Measurements from ENCODE around the gene CTF1.

Gene CTF1

GRCh38 chr16:30914830-30915229 lies 18.4 kb downstream of the CTF1 start:
- ChIA-PET POLR2A (no interaction called here), CTCF (interaction anchor here (7.6 kb wide), 1 partner anchor 13 kb away, joined by 41 read pairs; no protein-coding TSS in a partner anchor)
- no peak overlapping the region for H3K4me3 ChIP-seq (ENCODE audit: low read depth, low read length)
- no peak for TF ChIP-seq CTCF (IDR thresholded peaks at IDR 0.05; ENCODE audit: insufficient read depth, low read length, missing control alignments)
- DNase-seq (ENCODE audit: low read depth, low spot score), result no peak

GRCh38 chr16:30918614-30919013 lies 22.2 kb downstream of the CTF1 start:
- CTCF ChIA-PET, result interaction anchor here (1.3 to 5.8 kb wide), 3 partner anchors 12 to 74 kb away, joined by 5 to 77 read pairs (median 6); no protein-coding TSS in a partner anchor
- POLR2A ChIA-PET, result no interaction called here
- TF ChIP-seq CTCF (IDR thresholded peaks at IDR 0.05; ENCODE audit: insufficient read depth, low read length, missing control alignments), result no peak
- DNase-seq (ENCODE audit: low read depth, low spot score), result no peak
- no peak overlapping the region for H3K4me3 ChIP-seq (ENCODE audit: low read depth, low read length)

- POLR2A ChIA-PET, result no interaction called here
- no peak overlapping the region for H3K4me3 ChIP-seq (ENCODE audit: low read depth, low read length)
- no peak for DNase-seq (ENCODE audit: low read depth, low spot score)
- CTCF ChIA-PET, result interaction anchor here (1.3 to 5.8 kb wide), 3 partner anchors 32 to 116 kb away, joined by 3 to 77 read pairs (median 5); no protein-coding TSS in a partner anchor
- TF ChIP-seq CTCF (IDR thresholded peaks at IDR 0.05; ENCODE audit: insufficient read depth, low read length, missing control alignments), result no peak
Observed at GRCh38 chr16:30920891-30921290, 24.5 kb downstream of the CTF1 start.

- POLR2A ChIA-PET, result interaction anchor here (0.6 kb wide), 1 partner anchor 160 kb away, joined by 3 read pairs; no protein-coding TSS in a partner anchor
- no peak for DNase-seq (ENCODE audit: low read depth, low spot score)
- CTCF ChIA-PET, result interaction anchor here (1.5 to 5.8 kb wide), 2 partner anchors 32 to 77 kb away, joined by 3 to 77 read pairs; no protein-coding TSS in a partner anchor
Observed at GRCh38 chr16:30921459-30921747, 25.0 kb downstream of the CTF1 start.

GRCh38 chr16:30921748-30922419 lies 25.5 kb downstream of the CTF1 start:
- peak; percentile 45 for DNase-seq (ENCODE audit: low read depth, low spot score)
- ChIA-PET POLR2A (interaction anchor here (0.5 to 0.6 kb wide), 2 partner anchors 26 to 161 kb away, joined by 3 read pairs; no protein-coding TSS in a partner anchor), CTCF (interaction anchor here (0.6 to 5.8 kb wide), 8 partner anchors 14 to 116 kb away, joined by 3 to 77 read pairs (median 3); no protein-coding TSS in a partner anchor)
- peak; percentile 90 for TF ChIP-seq CTCF (IDR thresholded peaks at IDR 0.05; ENCODE audit: insufficient read depth, low read length, missing control alignments)
- H3K4me3 ChIP-seq (ENCODE audit: low read depth, low read length), result peak overlapping the region; percentile 65

More at GRCh38 chr16:30921459-30921747, 25.0 kb downstream of the CTF1 start:
- H3K4me3 ChIP-seq (ENCODE audit: low read depth, low read length), result peak overlapping the region; percentile 65
- TF ChIP-seq CTCF (IDR thresholded peaks at IDR 0.05; ENCODE audit: insufficient read depth, low read length, missing control alignments), result no peak

- DNase-seq (ENCODE audit: low read depth, low spot score), result peak; percentile 97
- ChIA-PET POLR2A (interaction anchor here (0.5 kb wide), 1 partner anchor 27 kb away, joined by 3 read pairs; no protein-coding TSS in a partner anchor), CTCF (interaction anchor here (0.6 to 1.0 kb wide), 6 partner anchors 15 to 117 kb away, joined by 3 to 22 read pairs (median 3); no protein-coding TSS in a partner anchor)
- H3K4me3 ChIP-seq (ENCODE audit: low read depth, low read length), result peak overlapping the region; percentile 93
- TF ChIP-seq CTCF (IDR thresholded peaks at IDR 0.05; ENCODE audit: insufficient read depth, low read length, missing control alignments), result no peak
Observed at GRCh38 chr16:30922420-30922959, 26.1 kb downstream of the CTF1 start.
